ENCODE data around the gene TMEM25. TPM values are rescaled to one million over a fixed set of nuclear protein-coding genes. Genes with fewer than 3 reads are reported as not detected.
A peak's percentile ranks its signal among the peaks of the same experiment; 100 is the strongest.

TMEM25 gene
- total and polyA plus RNA-seq, 2 of the 13 experiments (the other 11 are each of a cell fraction or from before 2014, with no cell fraction given) = 7.5 to 17.2 TPM

DNA sequence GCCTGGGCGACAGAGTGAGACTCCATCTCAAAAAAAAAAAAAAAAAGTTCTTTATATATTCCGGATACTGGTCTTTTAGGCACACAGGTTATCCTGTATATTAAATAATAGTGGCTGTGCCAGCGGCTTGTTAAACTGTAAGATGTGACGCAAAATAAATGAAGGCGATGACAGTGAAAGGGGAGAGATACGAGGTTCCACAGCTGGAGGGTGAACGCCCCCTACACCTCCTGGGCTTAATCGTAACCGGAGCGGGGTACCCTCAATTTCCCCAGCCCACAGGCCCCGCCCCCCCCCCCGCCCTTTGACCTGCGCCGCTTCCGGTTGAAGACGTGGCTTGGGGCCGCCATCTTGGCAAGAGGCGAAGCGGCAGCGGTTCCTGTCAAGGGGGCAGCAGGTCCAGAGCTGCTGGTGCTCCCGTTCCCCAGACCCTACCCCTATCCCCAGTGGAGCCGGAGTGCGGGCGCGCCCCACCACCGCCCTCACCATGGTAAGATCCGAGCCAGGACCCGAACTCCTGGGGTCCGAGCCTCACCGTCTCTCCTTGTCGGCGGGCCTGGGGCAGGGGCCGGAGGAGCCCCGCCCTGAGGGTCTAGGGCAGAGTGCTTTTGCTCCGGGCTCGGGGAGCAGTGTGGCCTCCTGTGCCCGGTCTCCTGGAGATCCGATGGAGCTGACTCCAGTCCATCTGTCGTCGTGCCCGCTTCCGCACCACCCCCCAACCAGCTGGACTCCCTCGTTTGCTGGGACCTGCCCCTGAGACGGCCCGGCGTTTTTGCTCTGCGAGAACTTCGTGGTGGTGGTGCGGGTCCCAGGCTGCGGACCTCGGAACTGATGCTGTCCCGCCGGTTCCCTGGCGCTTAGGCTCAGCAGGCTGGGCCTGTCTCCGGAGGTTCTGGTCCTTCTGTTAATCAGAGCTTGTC is 41.3 kb downstream of the TMEM25 start, which contains the start of gene ARCN1 (continued):
- TF ChIP-seq, protein P1, sequence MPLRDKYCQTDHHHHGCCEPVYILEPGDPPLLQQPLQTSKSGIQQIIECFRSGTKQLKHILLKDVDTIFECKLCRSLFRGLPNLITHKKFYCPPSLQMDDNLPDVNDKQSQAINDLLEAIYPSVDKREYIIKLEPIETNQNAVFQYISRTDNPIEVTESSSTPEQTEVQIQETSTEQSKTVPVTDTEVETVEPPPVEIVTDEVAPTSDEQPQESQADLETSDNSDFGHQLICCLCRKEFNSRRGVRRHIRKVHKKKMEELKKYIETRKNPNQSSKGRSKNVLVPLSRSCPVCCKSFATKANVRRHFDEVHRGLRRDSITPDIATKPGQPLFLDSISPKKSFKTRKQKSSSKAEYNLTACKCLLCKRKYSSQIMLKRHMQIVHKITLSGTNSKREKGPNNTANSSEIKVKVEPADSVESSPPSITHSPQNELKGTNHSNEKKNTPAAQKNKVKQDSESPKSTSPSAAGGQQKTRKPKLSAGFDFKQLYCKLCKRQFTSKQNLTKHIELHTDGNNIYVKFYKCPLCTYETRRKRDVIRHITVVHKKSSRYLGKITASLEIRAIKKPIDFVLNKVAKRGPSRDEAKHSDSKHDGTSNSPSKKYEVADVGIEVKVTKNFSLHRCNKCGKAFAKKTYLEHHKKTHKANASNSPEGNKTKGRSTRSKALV (CRISPR knock-in tag; IDR thresholded peaks at IDR 0.05) = no peak
- TF ChIP-seq ZNF337 (CRISPR knock-in tag; IDR thresholded peaks at IDR 0.05; ENCODE audit: borderline replicate concordance, low read depth) (no peak; the same call in 1 of the 2 replicates), ZNF235 (CRISPR knock-in tag; IDR thresholded peaks at IDR 0.05; ENCODE audit: borderline replicate concordance) (no peak; the same call in 1 of the 2 replicates), ZNF773 (CRISPR knock-in tag; IDR thresholded peaks at IDR 0.05; ENCODE audit: borderline replicate concordance) (no peak), HNRNPL (IDR thresholded peaks at IDR 0.05; ENCODE audit: low read depth, low read length) (0 out of 2 replicates have a peak, but pooled peaks have one; percentile 24), ZNF724P (CRISPR knock-in tag; IDR thresholded peaks at IDR 0.05; ENCODE audit: borderline replicate concordance) (no peak), PRPF4 (IDR thresholded peaks at IDR 0.05; ENCODE audit: low read depth, low read length, poor library complexity, severe bottlenecking) (no peak), GZF1 (CRISPR knock-in tag; IDR thresholded peaks at IDR 0.05) (no peak), IRF2 (CRISPR knock-in tag; IDR thresholded peaks at IDR 0.05) (0 out of 2 replicates have a peak, but pooled peaks have one; percentile 5), FOXA3 (CRISPR knock-in tag; IDR thresholded peaks at IDR 0.05) (peak; percentile 4; the same call in 1 of the 2 replicates), ARHGAP35 (CRISPR knock-in tag; IDR thresholded peaks at IDR 0.05; ENCODE audit: borderline replicate concordance) (0 out of 2 replicates have a peak, but pooled peaks have one; percentile 56), FIP1L1 (IDR thresholded peaks at IDR 0.05; ENCODE audit: borderline replicate concordance, insufficient read depth, low read depth, low read length) (no peak), U2AF2 (IDR thresholded peaks at IDR 0.05; ENCODE audit: low read depth, low read length) (no peak), ZFP82 (CRISPR knock-in tag; IDR thresholded peaks at IDR 0.05; ENCODE audit: borderline replicate concordance) (no peak), GLI4 (CRISPR knock-in tag; IDR thresholded peaks at IDR 0.05; ENCODE audit: borderline replicate concordance) (0 out of 2 replicates have a peak, but pooled peaks have one; percentile 79), NFE2 (CRISPR knock-in tag; IDR thresholded peaks at IDR 0.05) (no peak), KDM3A (CRISPR knock-in tag; IDR thresholded peaks at IDR 0.05; ENCODE audit: low read depth) (peak; percentile 70; the same call in 1 of the 2 replicates), ZNF605 (CRISPR knock-in tag; IDR thresholded peaks at IDR 0.05) (peak; percentile 51), KLF9 (CRISPR knock-in tag; IDR thresholded peaks at IDR 0.05; ENCODE audit: low read depth) (no peak)
- TF ChIP-seq, protein P2, sequence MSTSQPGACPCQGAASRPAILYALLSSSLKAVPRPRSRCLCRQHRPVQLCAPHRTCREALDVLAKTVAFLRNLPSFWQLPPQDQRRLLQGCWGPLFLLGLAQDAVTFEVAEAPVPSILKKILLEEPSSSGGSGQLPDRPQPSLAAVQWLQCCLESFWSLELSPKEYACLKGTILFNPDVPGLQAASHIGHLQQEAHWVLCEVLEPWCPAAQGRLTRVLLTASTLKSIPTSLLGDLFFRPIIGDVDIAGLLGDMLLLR (CRISPR knock-in tag; IDR thresholded peaks at IDR 0.05) = no peak; the same call in 1 of the 2 replicates
- TF ChIP-seq, protein P3, sequence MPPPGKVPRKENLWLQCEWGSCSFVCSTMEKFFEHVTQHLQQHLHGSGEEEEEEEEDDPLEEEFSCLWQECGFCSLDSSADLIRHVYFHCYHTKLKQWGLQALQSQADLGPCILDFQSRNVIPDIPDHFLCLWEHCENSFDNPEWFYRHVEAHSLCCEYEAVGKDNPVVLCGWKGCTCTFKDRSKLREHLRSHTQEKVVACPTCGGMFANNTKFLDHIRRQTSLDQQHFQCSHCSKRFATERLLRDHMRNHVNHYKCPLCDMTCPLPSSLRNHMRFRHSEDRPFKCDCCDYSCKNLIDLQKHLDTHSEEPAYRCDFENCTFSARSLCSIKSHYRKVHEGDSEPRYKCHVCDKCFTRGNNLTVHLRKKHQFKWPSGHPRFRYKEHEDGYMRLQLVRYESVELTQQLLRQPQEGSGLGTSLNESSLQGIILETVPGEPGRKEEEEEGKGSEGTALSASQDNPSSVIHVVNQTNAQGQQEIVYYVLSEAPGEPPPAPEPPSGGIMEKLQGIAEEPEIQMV (CRISPR knock-in tag; IDR thresholded peaks at IDR 0.05; ENCODE audit: low read depth) = no peak
- TF ChIP-seq, protein P4, sequence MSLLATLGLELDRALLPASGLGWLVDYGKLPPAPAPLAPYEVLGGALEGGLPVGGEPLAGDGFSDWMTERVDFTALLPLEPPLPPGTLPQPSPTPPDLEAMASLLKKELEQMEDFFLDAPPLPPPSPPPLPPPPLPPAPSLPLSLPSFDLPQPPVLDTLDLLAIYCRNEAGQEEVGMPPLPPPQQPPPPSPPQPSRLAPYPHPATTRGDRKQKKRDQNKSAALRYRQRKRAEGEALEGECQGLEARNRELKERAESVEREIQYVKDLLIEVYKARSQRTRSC (CRISPR knock-in tag; IDR thresholded peaks at IDR 0.05; ENCODE audit: low read depth) = no peak

All from HepG2 (cell line).